ENCODE data around the gene ADIG.
A peak's percentile ranks its signal among the peaks of the same experiment; 100 is the strongest.

Gene ADIG

GRCh38 chr20:38603286-38603685 is 22.3 kb downstream of the ADIG start:
- DNase-seq: no peak

GRCh38 chr20:38604873-38605303 is 23.9 kb downstream of the ADIG start:
- no peak for DNase-seq

- DNase-seq: no peak
These were observed 26.4 kb downstream of the ADIG start for GRCh38 chr20:38607351-38607750.

- DNase-seq: no peak
These were observed 27.2 kb downstream of the ADIG start for GRCh38 chr20:38608188-38608587.

- no peak for DNase-seq
These were observed 28.8 kb downstream of the ADIG start for GRCh38 chr20:38609815-38610214.

GRCh38 chr20:38610521-38610920 is 29.5 kb downstream of the ADIG start:
- DNase-seq: no peak

GRCh38 chr20:38612751-38613515 is 31.9 kb downstream of the ADIG start:
- no peak for DNase-seq

- DNase-seq: no peak
These were observed 34.3 kb downstream of the ADIG start for GRCh38 chr20:38615283-38615682.

- DNase-seq: no peak
These were observed 35.5 kb downstream of the ADIG start for GRCh38 chr20:38616457-38616856.

GRCh38 chr20:38617011-38617829 is 36.2 kb downstream of the ADIG start:
- DNase-seq: no peak

GRCh38 chr20:38617830-38618196 is 36.8 kb downstream of the ADIG start:
- no peak for DNase-seq

GRCh38 chr20:38620441-38620840 is 39.4 kb downstream of the ADIG start:
- DNase-seq: no peak

- DNase-seq: no peak
These were observed 42.1 kb downstream of the ADIG start for GRCh38 chr20:38623061-38623460.

GRCh38 chr20:38624084-38624483 is 43.1 kb downstream of the ADIG start:
- DNase-seq: no peak

GRCh38 chr20:38625896-38626295 is 44.9 kb downstream of the ADIG start:
- DNase-seq: no peak

- DNase-seq: no peak
These were observed 46.1 kb downstream of the ADIG start for GRCh38 chr20:38626921-38627659.

GRCh38 chr20:38628580-38629470 is 47.8 kb downstream of the ADIG start:
- DNase-seq: no peak

GRCh38 chr20:38629979-38630378 is 49.0 kb downstream of the ADIG start:
- no peak for DNase-seq

- DNase-seq: no peak
These were observed 49.7 kb downstream of the ADIG start for GRCh38 chr20:38630727-38631126.

GRCh38 chr20:38631155-38632022 is 50.4 kb downstream of the ADIG start:
- DNase-seq: no peak

GRCh38 chr20:38633577-38634093 is 52.6 kb downstream of the ADIG start:
- peak; percentile 65 for DNase-seq
